HG03064 (cell line): ENCODE measurements around the gene PTPRF.

Source experiments
- ATAC-seq: cut with Tn5 transposase; IDR thresholded peaks from one replicate; pipeline ENCODE4 v1.9.1; 2021; ENCODE audit warnings: low read depth; ENCODE audit not compliant: unreplicated experiment

PTPRF gene

GRCh38 chr1:43549921-43550597 is 19.4 kb downstream of the PTPRF start:
- no peak for ATAC-seq

GRCh38 chr1:43550598-43551246 is 20.0 kb downstream of the PTPRF start:
- ATAC-seq, result no peak

- no peak for ATAC-seq
Observed at GRCh38 chr1:43551396-43551888, 20.8 kb downstream of the PTPRF start.

GRCh38 chr1:43552059-43552742 is 21.5 kb downstream of the PTPRF start:
- ATAC-seq, result no peak

- no peak for ATAC-seq
Observed at GRCh38 chr1:43552813-43553212, 22.1 kb downstream of the PTPRF start.

- no peak for ATAC-seq
Observed at GRCh38 chr1:43554444-43554992, 23.8 kb downstream of the PTPRF start.

- ATAC-seq, result no peak
Observed at GRCh38 chr1:43556782-43557181, 26.1 kb downstream of the PTPRF start.

GRCh38 chr1:43557744-43558245 is 27.1 kb downstream of the PTPRF start:
- ATAC-seq, result no peak

- no peak for ATAC-seq
Observed at GRCh38 chr1:43558346-43558841, 27.7 kb downstream of the PTPRF start.

- no peak for ATAC-seq
Observed at GRCh38 chr1:43559714-43560113, 29.0 kb downstream of the PTPRF start.

GRCh38 chr1:43560286-43560685 is 29.6 kb downstream of the PTPRF start:
- no peak for ATAC-seq

GRCh38 chr1:43563876-43564539 is 33.3 kb downstream of the PTPRF start:
- no peak for ATAC-seq

GRCh38 chr1:43564551-43565348 is 34.1 kb downstream of the PTPRF start:
- no peak for ATAC-seq

- no peak for ATAC-seq
Observed at GRCh38 chr1:43565600-43566360, 35.1 kb downstream of the PTPRF start.

GRCh38 chr1:43566382-43567044 is 35.8 kb downstream of the PTPRF start:
- ATAC-seq, result no peak

- no peak for ATAC-seq
Observed at GRCh38 chr1:43569175-43569574, 38.5 kb downstream of the PTPRF start.

GRCh38 chr1:43570277-43570676 is 39.6 kb downstream of the PTPRF start:
- no peak for ATAC-seq

- ATAC-seq, result no peak
Observed at GRCh38 chr1:43570715-43571114, 40.0 kb downstream of the PTPRF start.
